Fibroblast of skin of right biceps (primary cell): ENCODE data around the gene OGA.

Source experiments
- DNase-seq: peaks from one replicate; pipeline ENCODE4 v3.0.0-alpha.2; 2013

OGA gene

GRCh38 chr10:101773923-101774588, 44.2 kb downstream of the OGA start:
- no peak for DNase-seq

DNA sequence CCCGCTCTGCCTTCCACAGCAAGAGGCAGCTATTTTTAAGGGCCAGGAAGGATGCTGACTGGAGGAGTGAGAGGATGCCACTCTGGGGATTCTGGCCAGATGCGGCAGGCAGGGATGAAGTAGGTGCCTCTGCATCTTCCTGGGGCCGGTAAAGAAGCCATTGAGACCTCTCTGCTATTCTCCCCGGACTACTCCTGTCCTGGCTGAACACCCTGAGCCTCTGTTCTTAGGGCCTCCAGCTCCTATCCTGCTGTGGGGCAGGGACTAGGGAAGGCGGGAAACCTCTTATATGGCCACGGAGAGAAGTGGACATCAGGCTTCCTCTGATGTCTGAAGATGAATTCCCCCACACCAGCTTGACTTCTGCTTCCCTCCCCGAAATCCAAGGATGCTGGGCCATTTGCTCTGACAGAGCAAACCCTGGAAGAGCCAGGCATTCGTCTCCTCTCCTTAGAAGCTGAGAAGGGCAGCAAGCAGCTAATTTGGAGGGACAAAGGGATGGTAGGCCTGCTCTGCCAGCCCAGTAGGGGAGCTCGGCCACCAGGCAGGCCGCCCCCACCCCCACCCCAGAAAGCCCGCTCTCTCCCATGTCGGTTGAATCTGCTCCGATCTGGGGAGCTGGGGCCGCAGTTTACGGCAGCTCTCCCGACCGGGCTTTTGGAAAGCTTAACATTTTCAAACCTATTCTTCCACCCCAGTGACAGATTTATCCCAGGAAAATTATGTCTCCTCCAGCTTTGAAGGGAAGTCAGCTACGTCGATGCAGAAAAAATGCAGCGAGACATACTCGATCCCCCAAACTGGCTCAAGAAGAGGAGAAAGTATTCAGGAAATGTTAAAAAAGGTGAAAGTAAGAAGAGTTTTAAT, 45.1 kb downstream of the OGA start:
- DNase-seq = no peak

DNA sequence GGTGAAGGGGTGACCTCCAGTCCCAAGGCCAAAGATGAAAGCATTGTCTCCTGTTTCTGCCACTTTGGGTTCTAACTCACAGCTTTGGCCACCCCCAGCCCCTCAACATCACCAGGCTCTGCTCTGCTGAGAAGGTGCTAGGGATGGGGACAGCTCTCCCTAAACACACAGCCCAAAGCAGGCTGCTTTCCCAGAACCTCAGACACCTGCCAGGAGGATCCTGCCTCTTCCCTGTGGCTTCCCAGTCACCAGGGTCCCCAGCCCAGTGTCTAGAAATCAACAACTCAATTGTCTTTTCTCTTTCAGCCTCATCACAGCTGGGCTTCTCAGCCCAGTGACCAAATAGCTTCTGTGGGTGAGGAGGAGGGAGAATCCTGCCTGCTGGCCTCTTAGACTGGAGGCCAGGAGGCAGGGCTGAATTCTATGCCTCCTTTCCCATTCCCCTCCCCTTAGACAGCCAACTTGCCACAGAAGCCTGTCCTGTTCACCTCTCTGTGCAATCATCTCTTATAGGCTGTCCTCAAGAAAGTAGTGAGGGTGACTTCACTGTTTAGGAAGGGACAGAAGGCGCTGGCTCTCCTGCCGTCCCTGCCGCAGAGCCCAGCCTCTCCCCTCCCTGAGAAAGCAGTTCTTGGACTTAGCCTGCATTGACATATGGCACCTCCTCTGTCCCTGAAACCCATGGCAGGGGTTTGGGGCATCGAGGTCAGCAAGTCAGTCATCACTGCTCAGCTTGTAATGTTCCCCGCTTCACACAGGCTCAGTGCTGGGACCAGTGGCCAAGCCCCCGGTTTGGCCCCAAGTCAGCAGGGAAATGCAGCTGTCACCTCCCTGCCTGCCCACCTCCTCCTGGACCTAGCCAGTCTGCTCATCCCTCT, 46.0 kb downstream of the OGA start:
- DNase-seq = no peak

- no peak for DNase-seq
Observed at GRCh38 chr10:101771380-101771779, 46.9 kb downstream of the OGA start.

DNA sequence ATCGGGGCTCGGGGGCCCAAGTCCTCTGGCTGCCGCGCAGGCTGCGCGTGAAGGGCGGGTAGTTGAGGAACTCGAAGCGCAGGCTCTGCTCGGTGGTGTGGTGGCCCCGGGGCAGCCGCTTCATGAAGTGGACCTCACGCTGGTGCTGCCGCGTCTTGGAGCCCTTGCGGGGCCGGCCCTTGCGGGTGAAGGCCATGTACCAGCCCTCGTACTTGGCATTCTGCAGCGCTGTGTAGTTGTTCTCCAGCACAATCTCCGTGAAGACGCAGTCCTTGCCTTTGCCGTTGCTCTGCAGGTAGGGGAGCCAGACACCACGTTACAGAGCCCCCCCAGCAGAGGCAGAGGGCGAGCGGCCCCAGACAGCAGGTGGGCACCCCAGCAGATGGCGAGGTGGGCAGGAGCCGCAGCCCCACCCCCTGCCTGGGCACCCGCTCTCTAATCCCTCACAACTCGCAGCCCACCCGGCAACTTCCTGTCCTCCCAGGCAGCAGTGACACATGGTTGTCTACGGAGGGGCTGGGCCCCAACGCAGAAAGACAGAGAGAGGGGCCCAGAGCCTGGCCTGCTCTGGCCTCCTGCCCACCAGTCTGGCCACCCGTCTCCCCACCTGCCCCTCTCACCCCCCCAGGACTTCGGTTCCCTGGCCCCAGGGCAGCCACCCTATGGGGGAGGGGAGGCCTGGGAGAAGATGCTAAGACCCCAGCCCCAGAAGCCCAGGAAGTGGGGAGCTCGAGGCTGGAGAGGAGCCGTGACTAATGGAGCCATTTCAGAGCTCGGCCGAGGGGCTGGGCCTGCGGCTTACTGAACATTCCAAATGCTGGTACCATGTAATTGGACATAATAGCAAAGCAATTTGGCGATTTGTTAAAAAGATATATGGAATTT, 47.7 kb downstream of the OGA start:
- no peak for DNase-seq

DNA sequence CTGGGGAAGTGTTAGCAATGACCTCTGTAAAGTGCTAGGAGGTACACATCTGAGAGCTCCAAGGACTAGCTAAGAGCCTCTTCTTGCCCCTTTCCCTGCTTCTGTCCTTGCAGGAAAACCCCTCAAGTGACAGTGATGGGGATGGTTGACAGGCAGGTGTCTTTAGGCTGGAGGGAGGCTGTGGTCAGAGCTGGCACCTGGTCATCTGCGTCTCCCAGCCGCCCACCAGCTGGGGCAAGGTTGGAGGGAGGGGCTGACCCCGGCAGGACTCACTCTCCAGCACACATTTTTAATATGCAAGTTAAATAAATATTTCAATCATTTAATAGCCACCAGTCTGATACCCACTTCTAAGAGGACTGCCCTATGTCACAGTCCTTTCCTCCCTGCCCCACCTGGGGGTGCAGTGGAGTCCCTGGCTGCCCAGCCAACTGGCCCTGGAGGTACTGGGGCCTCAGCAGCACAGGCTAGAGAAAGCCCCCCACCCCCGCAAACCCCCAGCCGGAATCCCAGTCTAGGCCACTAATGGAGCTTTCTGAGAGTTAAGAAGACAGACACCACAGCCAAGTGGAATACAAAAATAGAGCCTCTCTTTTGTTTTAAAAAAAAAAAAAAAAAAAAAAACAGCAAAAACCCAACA, 48.6 kb downstream of the OGA start:
- DNase-seq = no peak

DNA sequence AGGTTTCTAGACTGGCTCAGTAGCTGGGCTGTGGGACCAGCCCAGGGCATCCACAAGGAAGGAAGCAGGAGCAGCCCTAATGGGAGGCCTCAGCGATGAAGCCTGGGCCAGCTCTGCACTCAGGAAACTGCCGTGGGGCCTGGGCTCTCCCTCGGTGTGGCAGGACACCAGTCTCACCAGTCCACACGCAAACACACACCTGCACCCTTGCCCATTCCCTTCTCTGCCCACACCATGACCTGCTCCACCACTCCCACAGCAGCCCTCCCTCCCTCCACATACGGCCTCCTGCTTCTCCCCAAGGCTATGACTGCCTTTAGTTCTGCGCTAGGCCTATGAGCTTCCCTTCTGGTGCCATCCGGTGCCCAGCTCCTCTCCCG, 49.5 kb downstream of the OGA start:
- no peak for DNase-seq

DNA sequence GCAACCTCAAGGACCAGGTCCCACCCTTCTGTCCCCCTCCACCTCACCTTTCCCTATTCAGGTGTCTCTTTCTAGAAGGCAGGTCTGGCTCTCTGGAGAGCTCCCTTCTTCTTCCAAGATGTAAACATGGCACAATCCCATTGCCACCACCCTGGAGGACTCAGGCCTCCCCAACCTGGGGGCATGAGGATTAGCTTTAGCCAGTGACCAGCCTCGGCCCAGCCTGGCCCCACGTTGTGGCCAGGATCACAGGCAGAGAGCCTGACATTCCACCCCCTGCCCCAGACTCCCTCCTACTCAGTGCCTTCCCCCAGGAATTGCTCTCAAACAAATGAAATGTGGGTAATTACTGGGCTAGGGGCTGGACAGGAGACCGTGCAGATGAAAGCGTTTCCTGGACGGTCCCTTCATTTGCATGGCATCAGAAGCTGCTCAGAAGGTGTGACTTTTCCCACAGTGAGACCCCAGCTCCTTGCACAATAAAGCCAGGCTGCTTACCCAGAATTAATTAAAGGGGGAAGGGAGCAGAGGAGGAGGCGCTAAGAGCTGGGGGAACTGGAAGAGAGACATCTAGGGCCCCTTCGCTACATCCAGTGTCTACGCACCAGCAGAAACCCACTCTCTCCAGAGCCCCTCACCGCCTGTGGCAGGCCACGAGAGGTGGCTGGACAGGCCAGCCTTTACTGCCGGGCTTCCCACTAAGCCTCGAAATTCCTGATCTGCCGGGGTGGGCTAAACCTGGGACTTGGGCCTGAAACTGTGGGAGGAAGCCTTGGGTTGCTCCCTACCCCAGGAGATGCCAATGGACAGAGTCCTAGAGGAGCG, 50.1 kb downstream of the OGA start:
- no peak for DNase-seq

DNA sequence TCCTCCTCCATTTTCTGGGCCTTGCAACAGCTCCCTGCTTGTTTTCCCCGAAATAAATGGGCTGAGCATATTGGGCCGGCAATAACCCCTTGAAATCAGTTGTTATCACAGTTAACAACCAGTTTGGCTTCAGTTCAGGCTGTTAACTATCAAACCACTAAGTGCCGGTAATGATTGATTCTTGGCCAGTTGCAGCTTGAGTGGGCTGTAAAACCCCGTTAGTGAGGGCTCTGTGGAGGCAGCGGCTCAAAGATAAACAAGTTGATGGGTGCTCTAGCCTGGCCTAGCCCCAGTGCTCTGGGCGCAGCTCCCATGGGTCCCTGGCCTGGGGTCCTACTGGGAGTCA, 50.7 kb downstream of the OGA start:
- no peak for DNase-seq

GRCh38 chr10:101766753-101767599, 51.3 kb downstream of the OGA start:
- no peak for DNase-seq

GRCh38 chr10:101766306-101766705, 51.9 kb downstream of the OGA start:
- no peak for DNase-seq

DNA sequence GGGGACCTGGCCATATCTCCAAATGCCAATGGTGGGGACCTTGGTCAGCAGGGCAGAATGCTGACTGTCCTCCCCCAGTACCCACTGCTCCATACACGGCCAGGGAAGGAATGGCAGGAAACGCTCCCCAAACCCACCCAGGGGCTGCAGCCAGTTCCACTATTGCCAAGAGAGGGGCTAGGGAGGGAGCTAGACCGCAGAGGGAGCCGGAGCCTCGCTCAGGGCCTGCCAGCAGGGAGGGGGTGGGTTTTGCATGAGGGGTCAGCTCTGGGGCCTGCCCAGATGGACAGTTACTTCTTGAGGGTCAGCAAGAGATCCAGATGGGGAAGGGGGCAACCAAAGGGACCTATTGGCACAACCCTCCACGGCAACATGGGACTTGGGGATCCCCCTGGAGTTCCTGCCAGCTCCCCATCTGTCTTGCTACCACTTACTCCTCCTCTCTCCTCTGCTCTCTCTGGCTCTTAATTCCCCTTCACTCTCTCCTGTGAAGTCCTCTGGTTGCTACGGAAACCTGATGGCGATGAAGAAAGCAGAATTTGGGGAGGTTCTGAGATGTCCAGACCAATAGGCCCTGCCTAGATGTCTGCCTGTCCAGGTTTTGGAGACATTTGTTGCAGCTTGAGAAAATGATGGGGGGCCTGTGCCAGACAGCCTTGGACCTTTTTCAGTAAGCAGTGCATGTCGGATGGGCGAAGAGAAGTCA, 55.0 kb downstream of the OGA start:
- DNase-seq = no peak

DNA sequence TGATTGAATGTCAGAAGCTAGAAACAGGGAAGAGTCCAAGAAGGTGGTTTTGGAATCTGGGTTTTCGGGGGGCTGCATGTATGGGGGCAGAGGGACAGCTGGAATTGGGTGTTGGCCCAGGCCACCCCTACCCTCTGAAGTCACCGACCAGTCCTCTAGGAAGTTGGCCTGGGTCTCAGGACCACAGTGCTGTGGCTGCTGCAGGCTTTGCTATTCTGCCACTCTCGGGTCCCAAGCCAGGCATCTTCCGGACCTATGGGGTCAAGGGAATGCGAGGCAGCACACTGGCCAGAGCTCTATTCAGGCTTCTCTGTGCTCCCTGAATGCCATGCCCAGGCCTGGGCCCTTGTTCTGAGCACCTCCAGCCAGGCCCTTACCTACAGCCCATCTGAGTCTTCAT, 55.5 kb downstream of the OGA start:
- no peak for DNase-seq

GRCh38 chr10:101761226-101761625, 57.0 kb downstream of the OGA start:
- no peak for DNase-seq

- DNase-seq = no peak
Observed at GRCh38 chr10:101760510-101760909, 57.7 kb downstream of the OGA start.

DNA sequence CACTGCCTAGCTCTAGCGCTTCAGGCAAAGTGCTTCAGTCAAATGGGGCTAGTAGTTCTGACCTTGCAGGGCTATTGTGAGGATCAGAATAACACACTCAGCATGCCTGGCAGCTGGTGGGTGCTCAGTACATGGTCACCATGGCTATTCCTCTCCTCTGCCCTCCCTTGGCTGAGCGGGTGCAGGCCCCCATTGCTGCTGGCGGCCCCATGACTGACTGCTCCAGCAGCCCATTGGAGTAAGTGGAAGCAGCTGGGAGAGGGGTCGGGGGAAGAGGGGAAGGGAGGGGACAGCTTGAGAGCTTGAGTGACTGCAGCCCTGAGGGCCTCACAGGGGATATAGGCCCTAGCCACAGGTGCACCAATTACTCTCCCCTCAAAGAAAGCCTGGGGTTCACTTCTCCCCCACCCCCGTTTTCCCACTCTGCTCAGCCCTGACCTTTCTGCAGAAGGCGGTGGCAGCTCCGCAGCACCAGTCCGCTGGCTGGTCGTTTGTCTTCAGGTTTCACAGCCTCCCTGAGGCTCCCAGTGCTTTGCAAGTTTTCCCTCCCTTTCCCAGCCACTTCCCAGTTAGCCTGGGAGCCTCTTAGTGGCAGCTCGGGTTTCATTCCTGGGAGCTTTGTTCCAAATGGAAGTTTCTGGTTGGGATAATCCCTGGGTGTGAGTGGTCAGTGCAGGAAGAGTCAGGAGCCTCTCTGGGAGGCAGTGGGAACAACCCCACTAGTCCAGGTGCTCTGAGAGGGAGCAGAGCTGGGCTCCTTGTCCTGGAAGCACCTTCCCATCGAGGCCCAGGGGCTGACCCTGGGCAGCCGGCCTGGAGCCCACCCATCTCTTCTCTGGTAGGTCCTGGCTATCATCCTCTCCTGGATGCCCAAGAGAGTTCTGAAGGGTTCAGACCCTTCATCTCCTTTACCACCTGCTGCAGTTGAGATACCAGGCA, 58.7 kb downstream of the OGA start:
- no peak for DNase-seq

DNA sequence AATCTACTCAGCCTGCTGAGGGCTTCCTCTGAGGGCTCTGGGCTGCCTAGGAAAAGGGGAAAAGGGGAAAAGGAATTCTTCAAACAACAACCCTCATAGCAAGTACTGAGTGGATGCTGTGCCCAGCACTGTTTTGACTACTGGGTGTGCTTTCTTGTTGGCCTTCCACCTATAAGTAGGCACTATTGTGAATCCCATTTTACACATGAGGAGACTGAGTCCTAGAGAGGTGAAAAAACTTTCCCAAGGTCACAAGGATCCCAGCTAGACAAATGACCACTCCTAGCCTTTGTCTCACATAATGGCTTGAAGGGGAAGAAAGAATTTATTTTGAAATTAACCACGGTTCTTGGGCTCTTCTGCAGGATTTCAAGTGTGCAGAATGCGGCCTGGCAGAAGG, 59.4 kb downstream of the OGA start:
- DNase-seq = no peak

DNA sequence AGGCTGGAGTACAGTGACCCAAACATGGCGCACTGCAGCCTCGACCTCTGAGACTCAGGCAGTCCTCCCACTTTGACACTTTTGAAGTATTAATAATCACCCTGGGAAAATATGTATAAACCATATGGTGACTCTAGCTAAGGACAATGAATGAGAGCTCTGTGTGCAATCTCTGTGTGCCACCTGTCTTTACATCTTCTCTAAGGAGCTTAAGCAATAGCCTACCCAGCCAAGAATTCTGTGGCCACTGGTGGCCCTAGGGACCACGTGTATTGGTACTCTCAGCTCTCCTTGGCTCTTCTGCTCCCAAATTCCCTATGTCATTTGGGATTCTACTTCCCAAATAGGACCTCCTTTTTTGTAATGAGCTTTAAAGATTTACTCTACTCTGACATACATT, 66.0 kb downstream of the OGA start:
- no peak for DNase-seq
